Measurements from ENCODE around the gene FAM168A. TPM values are rescaled to one million over a fixed set of nuclear protein-coding genes. Genes with fewer than 3 reads are reported as not detected.

FAM168A gene
- total RNA-seq, 5 donors from 2014 or later (not counting 1 experiment from before 2014, with no cell fraction given) = 23.6 to 27.0 (median 24.7) TPM

DNA sequence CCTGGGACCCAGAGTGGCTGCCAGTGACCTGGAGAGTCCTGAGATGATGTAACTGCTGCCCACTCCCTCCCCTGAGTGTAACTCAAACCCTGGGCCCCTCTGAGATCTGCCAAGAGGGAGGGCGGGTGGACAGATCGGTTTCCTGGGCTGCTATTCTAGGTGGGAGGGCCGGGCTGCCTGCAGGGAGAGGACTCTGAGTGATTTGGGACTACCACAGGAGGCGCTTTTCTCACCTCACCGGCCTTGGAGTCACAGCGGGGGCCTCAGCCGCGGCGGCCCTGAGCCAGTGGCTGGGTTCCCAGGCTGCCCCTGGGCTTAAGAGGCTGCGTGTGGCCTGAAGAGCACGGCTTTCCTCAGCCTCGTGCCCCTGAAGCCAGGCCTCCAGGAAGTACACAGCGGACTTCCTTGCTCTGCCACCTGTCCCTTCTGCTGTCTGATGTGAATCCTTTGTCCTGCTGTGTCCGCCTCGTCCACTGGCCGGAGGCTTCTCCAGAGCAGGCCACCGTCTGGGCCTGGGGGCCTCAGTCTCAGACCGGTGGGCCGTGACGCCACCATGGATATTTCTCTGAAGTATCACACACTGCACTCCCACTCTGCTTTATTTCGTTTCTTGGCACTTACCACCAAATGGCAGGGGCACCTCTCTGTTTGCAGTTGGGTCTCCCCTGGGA, 210.2 kb downstream of the FAM168A start:
- H3K4me3 Mint-ChIP-seq = peak overlapping the region in 1 of 3 donors; percentile 17
- H3K4me3 ChIP-seq (ENCODE audit: control insufficient read depth in 1 of 2, extremely low read depth in 1 of 2, low read length in 1 of 2) = no peak overlapping the region
- peaks cover 7 to 11% of the 10 kb centered on the region in 2 donors for H3K36me3 ChIP-seq (ENCODE audit: control insufficient read depth in 2 of 2, extremely low read depth in 1 of 2, insufficient read depth in 1 of 2, low read length in 1 of 2)
- H3K27me3 ChIP-seq (replicated peaks in 1 of 2; ENCODE audit: control insufficient read depth in 2 of 2, extremely low read depth in 1 of 2, insufficient read depth in 2 of 2, low read length in 1 of 2) = no peaks in the 10 kb centered on the region
- H3K9me3 Mint-ChIP-seq = no peaks in the 10 kb centered on the region
- H3K27ac Mint-ChIP-seq = peak overlapping the region in 1 of 2 donors; percentile 82
- no peaks in the 10 kb centered on the region for H3K27me3 Mint-ChIP-seq
- POLR2A ChIA-PET = no interaction called here
- DNase-seq = no peak
- CTCF ChIA-PET = interaction anchor here in 1 of 2 donors (1.3 kb wide), 1 partner anchor 35 kb away, joined by 3 read pairs; no protein-coding TSS in a partner anchor
- WGBS (ENCODE audit: insufficient coverage) = 91% methylated on average over 16 of the region's 21 CpGs
- H3K4me1 Mint-ChIP-seq = peaks cover 54 to 63% (median 58%) of the 10 kb centered on the region in 3 donors
- H3K9me3 ChIP-seq = no peaks in the 10 kb centered on the region
- peaks cover 19 to 46% of the 10 kb centered on the region in 2 experiments for H3K4me1 ChIP-seq (ENCODE audit: control insufficient read depth in 1 of 2, extremely low read depth in 1 of 2, insufficient read depth in 2 of 2, low read length in 2 of 2)
- no peak for ATAC-seq (replicated peaks in 1 of 4)
- H3K27ac ChIP-seq (ENCODE audit: low read length) = peak overlapping the region; percentile 28
- H3K36me3 Mint-ChIP-seq = peaks cover 2% of the 10 kb centered on the region

DNA sequence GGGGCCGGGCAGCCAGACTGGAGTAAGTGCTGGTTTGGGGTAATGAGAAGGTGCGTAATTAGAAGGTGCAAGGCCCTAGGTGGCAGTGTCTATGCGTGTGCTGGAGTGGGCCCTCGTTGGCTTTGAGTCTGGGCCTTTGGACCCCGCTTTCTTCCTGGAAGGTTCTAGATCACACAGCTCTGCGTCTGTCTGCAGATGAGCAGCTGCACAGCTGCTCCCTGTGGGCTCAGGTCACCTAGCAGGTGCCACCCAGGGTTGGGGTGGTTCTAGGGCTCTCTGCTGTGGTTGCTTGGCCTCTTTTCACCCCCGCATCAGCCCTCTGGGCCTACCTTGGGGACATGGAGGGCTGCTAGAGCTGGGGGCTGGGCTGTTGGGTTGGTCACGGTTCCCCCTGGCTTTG, 211.4 kb downstream of the FAM168A start:
- H3K36me3 ChIP-seq (ENCODE audit: control insufficient read depth in 2 of 2, extremely low read depth in 1 of 2, insufficient read depth in 1 of 2, low read length in 1 of 2) = peaks cover 3 to 9% of the 10 kb centered on the region in 2 donors

DNA sequence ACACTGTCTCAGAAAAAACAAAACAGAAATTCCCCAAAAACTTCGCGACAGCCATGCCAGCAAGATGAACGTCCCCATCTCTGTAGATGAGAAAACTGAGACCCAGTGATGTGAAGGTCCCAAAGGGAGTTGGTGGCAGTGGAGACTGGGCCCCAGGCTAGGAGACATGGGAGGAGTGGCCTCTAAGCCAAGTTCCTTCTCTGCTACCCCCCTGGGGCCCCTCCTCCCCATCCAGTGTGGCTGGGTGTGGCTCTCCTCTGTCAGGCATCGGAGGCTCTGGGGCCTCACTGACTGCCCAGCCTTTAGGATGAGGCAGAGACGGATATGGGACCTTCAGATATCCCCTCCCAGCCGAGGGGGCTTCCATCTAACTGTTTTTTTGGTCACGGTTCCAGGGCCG, 211.9 kb downstream of the FAM168A start:
- DNase-seq (peak in 1 of 35 experiments; percentile 37), ATAC-seq (replicated peaks in 1 of 4) (no peak)
- peaks cover 3 to 6% of the 10 kb centered on the region in 2 donors for H3K36me3 ChIP-seq (ENCODE audit: control insufficient read depth in 2 of 2, extremely low read depth in 1 of 2, insufficient read depth in 1 of 2, low read length in 1 of 2)
- POLR2A ChIA-PET = no interaction called here
- Mint-ChIP-seq H3K4me3 (peak overlapping the region in 1 of 3 donors; percentile 65), H3K9me3 (no peaks in the 10 kb centered on the region), H3K27me3 (no peaks in the 10 kb centered on the region), H3K27ac (peak overlapping the region; percentile 78 to 82), H3K4me1 (peaks cover 63 to 71% (median 70%) of the 10 kb centered on the region in 3 donors), H3K36me3 (peaks cover 2% of the 10 kb centered on the region)
- no peak overlapping the region for H3K4me3 ChIP-seq (ENCODE audit: control insufficient read depth in 1 of 2, extremely low read depth in 1 of 2, low read length in 1 of 2)
- H3K27ac ChIP-seq (ENCODE audit: low read length) = peak overlapping the region; percentile 38
- WGBS (ENCODE audit: insufficient coverage) = 98% methylated on average over 6 of the region's 8 CpGs
- H3K9me3 ChIP-seq = no peaks in the 10 kb centered on the region
- CTCF ChIA-PET = no interaction called here
- peaks cover 19 to 58% of the 10 kb centered on the region in 2 experiments for H3K4me1 ChIP-seq (ENCODE audit: control insufficient read depth in 1 of 2, extremely low read depth in 1 of 2, insufficient read depth in 2 of 2, low read length in 2 of 2)
- no peaks in the 10 kb centered on the region for H3K27me3 ChIP-seq (replicated peaks in 1 of 2; ENCODE audit: control insufficient read depth in 2 of 2, extremely low read depth in 1 of 2, insufficient read depth in 2 of 2, low read length in 1 of 2)

More for the DNA sequence above, 211.4 kb downstream of the FAM168A start:
- Histone ChIP-seq H3K4me1 (ENCODE audit: control insufficient read depth in 1 of 2, extremely low read depth in 1 of 2, insufficient read depth in 2 of 2, low read length in 2 of 2) (peaks cover 19 to 58% of the 10 kb centered on the region in 2 experiments), H3K27ac (ENCODE audit: low read length) (no peak overlapping the region), H3K9me3 (no peaks in the 10 kb centered on the region), H3K27me3 (replicated peaks in 1 of 2; ENCODE audit: control insufficient read depth in 2 of 2, extremely low read depth in 1 of 2, insufficient read depth in 2 of 2, low read length in 1 of 2) (no peaks in the 10 kb centered on the region), H3K4me3 (ENCODE audit: control insufficient read depth in 1 of 2, extremely low read depth in 1 of 2, low read length in 1 of 2) (peak overlapping the region in 1 of 2 donors; percentile 3)
- ATAC-seq (replicated peaks in 1 of 4) (no peak), DNase-seq (no peak)
- peak overlapping the region in 1 of 3 donors; percentile 65 for H3K4me3 Mint-ChIP-seq
- peak overlapping the region; percentile 63 to 82 for H3K27ac Mint-ChIP-seq
- H3K36me3 Mint-ChIP-seq = peaks cover 2% of the 10 kb centered on the region
- WGBS (ENCODE audit: insufficient coverage) = 94% methylated on average over 6 of the region's 8 CpGs
- H3K4me1 Mint-ChIP-seq = peaks cover 63 to 69% (median 68%) of the 10 kb centered on the region in 3 donors
- POLR2A ChIA-PET = no interaction called here
- H3K9me3 Mint-ChIP-seq = no peaks in the 10 kb centered on the region
- no peaks in the 10 kb centered on the region for H3K27me3 Mint-ChIP-seq
- CTCF ChIA-PET = no interaction called here

DNA sequence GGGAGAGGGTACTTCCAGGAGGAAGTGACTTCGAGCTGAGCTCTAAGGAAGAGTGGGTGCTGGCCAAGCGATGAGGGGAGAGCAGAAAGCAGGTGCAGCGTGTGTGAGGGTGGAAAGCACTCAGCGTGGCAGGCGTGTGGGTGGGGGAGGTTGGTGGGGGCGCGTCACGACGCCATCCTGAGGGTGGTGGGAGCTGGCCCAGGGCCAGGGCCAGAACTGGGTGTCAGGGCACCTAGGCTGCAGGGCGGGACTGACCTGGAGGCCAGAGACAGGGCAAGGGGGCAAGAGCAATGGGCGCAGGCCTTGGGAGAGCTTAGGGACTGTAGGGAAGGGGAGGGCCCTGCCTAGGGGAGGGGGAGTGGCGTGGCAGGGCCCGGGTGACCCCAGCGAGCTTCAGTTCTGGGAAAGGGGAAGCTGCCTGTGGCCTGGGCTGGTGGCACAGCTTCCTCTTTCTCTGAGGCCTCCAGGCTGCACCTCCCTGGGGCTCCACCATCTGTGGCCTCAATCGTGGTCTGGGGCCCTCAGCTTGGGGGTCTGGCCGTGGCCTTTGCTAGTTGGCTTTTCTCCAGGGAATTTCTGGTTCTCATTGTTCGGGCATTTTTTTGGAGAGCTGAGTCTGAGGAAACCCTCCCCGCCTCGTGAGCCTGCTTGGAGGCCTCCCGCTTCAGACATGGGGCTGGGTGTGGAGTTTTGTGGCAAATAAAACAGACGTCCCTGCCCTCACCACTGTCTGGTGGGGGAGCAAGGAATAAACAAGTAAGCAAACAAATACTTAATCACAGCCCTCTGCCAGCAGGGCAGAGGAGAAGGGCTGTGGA, 212.8 kb downstream of the FAM168A start:
- CTCF ChIA-PET = interaction anchor here (0.9 to 1.6 kb wide), 3 partner anchors 8 to 34 kb away, joined by 3 to 6 read pairs (median 6); no protein-coding TSS in a partner anchor
- no peaks in the 10 kb centered on the region for H3K9me3 ChIP-seq
- peak; percentile 17 to 62 (median 21) for ATAC-seq (replicated peaks in 1 of 4)
- Mint-ChIP-seq H3K27me3 (no peaks in the 10 kb centered on the region), H3K4me1 (peaks cover 68 to 79% (median 75%) of the 10 kb centered on the region in 3 donors), H3K36me3 (peaks cover 2% of the 10 kb centered on the region), H3K9me3 (no peaks in the 10 kb centered on the region), H3K27ac (peak overlapping the region; percentile 78 to 82), H3K4me3 (peak overlapping the region in 1 of 3 donors; percentile 65)
- POLR2A ChIA-PET = interaction anchor here in 1 of 2 donors (0.6 kb wide), 1 partner anchor 521 kb away, joined by 3 read pairs; no protein-coding TSS in a partner anchor
- DNase-seq = peak in 21 of 35 experiments; percentile 16 to 65 (median 31)
- H3K27me3 ChIP-seq (replicated peaks in 1 of 2; ENCODE audit: control insufficient read depth in 2 of 2, extremely low read depth in 1 of 2, insufficient read depth in 2 of 2, low read length in 1 of 2) = no peaks in the 10 kb centered on the region
- 25% methylated on average over 17 of the region's 21 CpGs for WGBS (ENCODE audit: insufficient coverage)
- H3K36me3 ChIP-seq (ENCODE audit: control insufficient read depth in 2 of 2, extremely low read depth in 1 of 2, insufficient read depth in 1 of 2, low read length in 1 of 2) = peaks cover 2 to 3% of the 10 kb centered on the region in 2 donors
- H3K4me3 ChIP-seq (ENCODE audit: control insufficient read depth in 1 of 2, extremely low read depth in 1 of 2, low read length in 1 of 2) = peak overlapping the region in 1 of 2 donors; percentile 2
- peaks cover 19 to 65% of the 10 kb centered on the region in 2 experiments for H3K4me1 ChIP-seq (ENCODE audit: control insufficient read depth in 1 of 2, extremely low read depth in 1 of 2, insufficient read depth in 2 of 2, low read length in 2 of 2)
- peak overlapping the region; percentile 38 for H3K27ac ChIP-seq (ENCODE audit: low read length)

DNA sequence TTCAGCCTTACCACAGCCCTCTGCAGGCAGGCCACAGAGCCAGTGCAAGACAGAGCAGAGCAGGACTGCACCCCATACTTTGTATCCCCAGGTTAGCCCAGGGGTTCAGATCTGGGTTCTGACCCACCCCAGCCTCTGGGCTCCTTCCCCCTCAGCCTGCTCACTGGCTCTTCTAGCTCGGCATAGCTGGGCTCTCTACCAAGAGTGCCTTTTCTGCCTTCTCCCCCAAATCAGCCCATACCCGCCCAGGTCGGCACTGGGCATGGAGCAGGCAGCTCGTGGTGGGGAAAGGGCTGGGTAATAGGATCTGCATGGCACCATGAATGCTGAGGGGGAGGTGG, 213.4 kb downstream of the FAM168A start:
- Mint-ChIP-seq H3K4me3 (peak overlapping the region in 1 of 3 donors; percentile 65), H3K4me1 (peaks cover 70 to 82% (median 76%) of the 10 kb centered on the region in 3 donors)
- peak in 2 of 4 experiments; percentile 3 to 4 for ATAC-seq (replicated peaks in 1 of 4)

DNA sequence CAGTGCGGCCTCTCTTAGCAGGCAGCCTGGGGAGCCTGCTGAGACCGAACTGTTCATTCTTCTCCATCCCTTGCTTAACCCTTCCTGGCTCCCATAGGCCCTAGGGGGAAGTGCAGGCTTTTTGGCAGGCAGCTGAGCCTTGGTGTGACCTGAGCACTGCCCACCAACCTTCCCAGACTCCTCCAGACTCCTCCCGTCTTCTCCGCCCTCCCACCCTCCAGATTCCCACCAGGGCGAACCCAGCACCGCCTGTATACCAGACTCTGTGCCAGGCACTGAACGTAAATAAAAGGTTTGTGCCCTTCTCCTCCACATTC, 213.8 kb downstream of the FAM168A start:
- Histone ChIP-seq H3K4me3 (ENCODE audit: control insufficient read depth in 1 of 2, extremely low read depth in 1 of 2, low read length in 1 of 2) (no peak overlapping the region), H3K9me3 (no peaks in the 10 kb centered on the region), H3K27me3 (replicated peaks in 1 of 2; ENCODE audit: control insufficient read depth in 2 of 2, extremely low read depth in 1 of 2, insufficient read depth in 2 of 2, low read length in 1 of 2) (no peaks in the 10 kb centered on the region), H3K4me1 (ENCODE audit: control insufficient read depth in 1 of 2, extremely low read depth in 1 of 2, insufficient read depth in 2 of 2, low read length in 2 of 2) (peaks cover 19 to 66% of the 10 kb centered on the region in 2 experiments), H3K36me3 (ENCODE audit: control insufficient read depth in 2 of 2, extremely low read depth in 1 of 2, insufficient read depth in 1 of 2, low read length in 1 of 2) (peaks cover 0 to 2% of the 10 kb centered on the region in 2 donors), H3K27ac (ENCODE audit: low read length) (no peak overlapping the region)
- no peaks in the 10 kb centered on the region for H3K36me3 Mint-ChIP-seq
- H3K27ac Mint-ChIP-seq = peak overlapping the region in 1 of 2 donors; percentile 82
- no peaks in the 10 kb centered on the region for H3K27me3 Mint-ChIP-seq
- H3K4me3 Mint-ChIP-seq = peak overlapping the region in 1 of 3 donors; percentile 65
- H3K9me3 Mint-ChIP-seq = no peaks in the 10 kb centered on the region
- POLR2A ChIA-PET = no interaction called here
- DNase-seq = no peak
- 93% methylated on average over 2 of the region's 7 CpGs for WGBS (ENCODE audit: insufficient coverage)
- ATAC-seq (replicated peaks in 1 of 4) = no peak
- H3K4me1 Mint-ChIP-seq = peaks cover 72 to 83% (median 73%) of the 10 kb centered on the region in 3 donors
- CTCF ChIA-PET = interaction anchor here (1.0 to 1.6 kb wide), 3 partner anchors 10 to 33 kb away, joined by 3 to 6 read pairs (median 6); no protein-coding TSS in a partner anchor

More for the DNA sequence above, 213.4 kb downstream of the FAM168A start:
- Histone ChIP-seq H3K9me3 (no peaks in the 10 kb centered on the region), H3K27me3 (replicated peaks in 1 of 2; ENCODE audit: control insufficient read depth in 2 of 2, extremely low read depth in 1 of 2, insufficient read depth in 2 of 2, low read length in 1 of 2) (no peaks in the 10 kb centered on the region), H3K4me3 (ENCODE audit: control insufficient read depth in 1 of 2, extremely low read depth in 1 of 2, low read length in 1 of 2) (no peak overlapping the region), H3K4me1 (ENCODE audit: control insufficient read depth in 1 of 2, extremely low read depth in 1 of 2, insufficient read depth in 2 of 2, low read length in 2 of 2) (peaks cover 19 to 66% of the 10 kb centered on the region in 2 experiments), H3K36me3 (ENCODE audit: control insufficient read depth in 2 of 2, extremely low read depth in 1 of 2, insufficient read depth in 1 of 2, low read length in 1 of 2) (peaks cover under 1 to 3% of the 10 kb centered on the region in 2 donors), H3K27ac (ENCODE audit: low read length) (peak overlapping the region; percentile 38)
- no peak for DNase-seq
- no peaks in the 10 kb centered on the region for H3K36me3 Mint-ChIP-seq
- POLR2A ChIA-PET = interaction anchor here in 1 of 2 donors (0.6 kb wide), 1 partner anchor 521 kb away, joined by 3 read pairs; no protein-coding TSS in a partner anchor
- CTCF ChIA-PET = interaction anchor here (0.9 to 1.6 kb wide), 3 partner anchors 9 to 33 kb away, joined by 3 to 6 read pairs (median 6); no protein-coding TSS in a partner anchor
- peak overlapping the region; percentile 78 to 82 for H3K27ac Mint-ChIP-seq
- 71% methylated on average over 1 of the region's 4 CpGs for WGBS (ENCODE audit: insufficient coverage)
- H3K27me3 Mint-ChIP-seq = no peaks in the 10 kb centered on the region
- H3K9me3 Mint-ChIP-seq = no peaks in the 10 kb centered on the region

Data from T-cell (primary cell).